ENCODE results near the gene PHACTR2.
"Not testable (repeated sequence)": the region's sequence is repeated elsewhere in the genome, so short reads cannot be mapped to it uniquely, and the experiment has no call there.

Gene PHACTR2

GRCh38 chr6:143863771-143864170 lies 186.0 kb downstream of the PHACTR2 start:
- Histone ChIP-seq H3K9me3 (ENCODE audit: control insufficient read depth, insufficient read depth, low read length) (no peaks in the 10 kb centered on the region), H3K9ac (ENCODE audit: low read depth, low read length) (no peak overlapping the region), H3K36me3 (ENCODE audit: insufficient read depth, low read length) (peaks cover 11% of the 10 kb centered on the region), H3K4me1 (ENCODE audit: insufficient read depth, low read length) (no peaks in the 10 kb centered on the region; the same call in 1 of the 2 replicates)

- H3K9me3 ChIP-seq (ENCODE audit: control insufficient read depth, insufficient read depth, low read length), result no peaks in the 10 kb centered on the region
- no peaks in the 10 kb centered on the region; the same call in 1 of the 2 replicates for H3K4me1 ChIP-seq (ENCODE audit: insufficient read depth, low read length)
- peaks cover 11% of the 10 kb centered on the region for H3K36me3 ChIP-seq (ENCODE audit: insufficient read depth, low read length)
- H3K9ac ChIP-seq (ENCODE audit: low read depth, low read length), result no peak within 1 kb of the TSS
Observed at GRCh38 chr6:143864234-143864633, 186.5 kb downstream of the PHACTR2 start, which contains the start of gene ZC2HC1B. TSS of gene ZC2HC1B (plus strand) at chr6:143864474. CDS start at chr6:143864540, 66 bp downstream.

GRCh38 chr6:143867236-143867635 lies 189.5 kb downstream of the PHACTR2 start:
- Histone ChIP-seq H3K36me3 (ENCODE audit: insufficient read depth, low read length) (peaks cover 4% of the 10 kb centered on the region; the same call in 1 of the 2 replicates), H3K9me3 (ENCODE audit: control insufficient read depth, insufficient read depth, low read length) (no peaks in the 10 kb centered on the region), H3K4me1 (ENCODE audit: insufficient read depth, low read length) (no peaks in the 10 kb centered on the region)

GRCh38 chr6:143868808-143869207 lies 191.0 kb downstream of the PHACTR2 start:
- H3K36me3 ChIP-seq (ENCODE audit: insufficient read depth, low read length); H3K9me3 ChIP-seq (ENCODE audit: control insufficient read depth, insufficient read depth, low read length); H3K9ac ChIP-seq (ENCODE audit: low read depth, low read length); H3K4me1 ChIP-seq (ENCODE audit: insufficient read depth, low read length): not testable (repeated sequence)

More at GRCh38 chr6:143867236-143867635, 189.5 kb downstream of the PHACTR2 start:
- no peak overlapping the region for H3K9ac ChIP-seq (ENCODE audit: low read depth, low read length)

- H3K9ac ChIP-seq (ENCODE audit: low read depth, low read length); H3K4me1 ChIP-seq (ENCODE audit: insufficient read depth, low read length); H3K9me3 ChIP-seq (ENCODE audit: control insufficient read depth, insufficient read depth, low read length); H3K36me3 ChIP-seq (ENCODE audit: insufficient read depth, low read length): not testable (repeated sequence)
Observed at GRCh38 chr6:143871202-143871730, 193.5 kb downstream of the PHACTR2 start.

- Histone ChIP-seq H3K36me3 (ENCODE audit: insufficient read depth, low read length) (no peaks in the 10 kb centered on the region), H3K4me1 (ENCODE audit: insufficient read depth, low read length) (no peaks in the 10 kb centered on the region), H3K9ac (ENCODE audit: low read depth, low read length) (no peak overlapping the region), H3K9me3 (ENCODE audit: control insufficient read depth, insufficient read depth, low read length) (no peaks in the 10 kb centered on the region; the same call in 1 of the 2 replicates)
Observed at GRCh38 chr6:143872201-143872600, 194.4 kb downstream of the PHACTR2 start.

- not testable (repeated sequence) for H3K36me3 ChIP-seq (ENCODE audit: insufficient read depth, low read length); H3K9ac ChIP-seq (ENCODE audit: low read depth, low read length); H3K4me1 ChIP-seq (ENCODE audit: insufficient read depth, low read length); H3K9me3 ChIP-seq (ENCODE audit: control insufficient read depth, insufficient read depth, low read length)
Observed at GRCh38 chr6:143873600-143873999, 195.8 kb downstream of the PHACTR2 start.

- H3K36me3 ChIP-seq (ENCODE audit: insufficient read depth, low read length); H3K4me1 ChIP-seq (ENCODE audit: insufficient read depth, low read length); H3K9me3 ChIP-seq (ENCODE audit: control insufficient read depth, insufficient read depth, low read length); H3K9ac ChIP-seq (ENCODE audit: low read depth, low read length): not testable (repeated sequence)
Observed at GRCh38 chr6:143874503-143874902, 196.7 kb downstream of the PHACTR2 start.

- H3K9ac ChIP-seq (ENCODE audit: low read depth, low read length), result no peak overlapping the region
- H3K9me3 ChIP-seq (ENCODE audit: control insufficient read depth, insufficient read depth, low read length), result no peaks in the 10 kb centered on the region; the same call in 1 of the 2 replicates
- H3K36me3 ChIP-seq (ENCODE audit: insufficient read depth, low read length), result no peaks in the 10 kb centered on the region
- no peaks in the 10 kb centered on the region for H3K4me1 ChIP-seq (ENCODE audit: insufficient read depth, low read length)
Observed at GRCh38 chr6:143877584-143878271, 200.0 kb downstream of the PHACTR2 start.

- Histone ChIP-seq H3K9me3 (ENCODE audit: control insufficient read depth, insufficient read depth, low read length) (no peaks in the 10 kb centered on the region; the same call in 1 of the 2 replicates), H3K36me3 (ENCODE audit: insufficient read depth, low read length) (no peaks in the 10 kb centered on the region), H3K4me1 (ENCODE audit: insufficient read depth, low read length) (no peaks in the 10 kb centered on the region), H3K9ac (ENCODE audit: low read depth, low read length) (no peak overlapping the region)
Observed at GRCh38 chr6:143878272-143878760, 200.6 kb downstream of the PHACTR2 start.

GRCh38 chr6:143880412-143880811 lies 202.6 kb downstream of the PHACTR2 start:
- H3K4me1 ChIP-seq (ENCODE audit: insufficient read depth, low read length), result no peaks in the 10 kb centered on the region
- no peaks in the 10 kb centered on the region; the same call in 1 of the 2 replicates for H3K9me3 ChIP-seq (ENCODE audit: control insufficient read depth, insufficient read depth, low read length)
- H3K36me3 ChIP-seq (ENCODE audit: insufficient read depth, low read length), result no peaks in the 10 kb centered on the region
- no peak overlapping the region for H3K9ac ChIP-seq (ENCODE audit: low read depth, low read length)

Measured in ES-I3 (cell line).